Body of pancreas (tissue), 4 donors: ENCODE data around the gene CENPF.
"Not testable (repeated sequence)": the region's sequence is repeated elsewhere in the genome, so short reads cannot be mapped to it uniquely, and the experiment has no call there.

Source experiments
- CTCF ChIP-seq, 7 experiments: fragments of 450-650 bp in 4 of 7; fragments of 200-600 bp in 3 of 7; sonication (generic) in 3 of 7; IDR thresholded peaks; one replicate each; pipeline ENCODE4 v1.5.1; 2016 to 2019; ENCODE audit warnings: antibody characterized with exemption in 7 of 7
- POLR2A ChIP-seq, 3 donors: fragments of 450-650 bp; IDR thresholded peaks; one replicate each; pipeline ENCODE4 v1.6.1; 2016; ENCODE audit warnings: antibody characterized with exemption in 3 of 3, mild to moderate bottlenecking in 2 of 3

GRCh38 chr1:214610136-214610535, 7.1 kb downstream of the CENPF start:
- TF ChIP-seq POLR2A, CTCF (IDR thresholded peaks at IDR 0.05): not testable (repeated sequence)
